Measurements from ENCODE around the gene WNT7A. TPM values are rescaled to one million over a fixed set of nuclear protein-coding genes. Genes with fewer than 3 reads are reported as not detected.

Gene WNT7A
- not detected in 2 replicates for total RNA-seq

GRCh38 chr3:13879946-13880810 is at the start of gene WNT7A:
WNT7A (minus strand) TSS chr3:13880071; CDS start chr3:13879816, 255 bp downstream.

Other genes starting within 250 kb of the WNT7A start
- gene CHCHD4, start 244.8 kb upstream of the WNT7A start, total RNA-seq = 13.6 and 17.4 TPM in 2 replicates
- 103 and 114 TPM in 2 replicates for gene TMEM43, start 245.0 kb upstream of the WNT7A start, total RNA-seq